NCI-H1436 treated with DMSO at 0.1 percent for 48 hours (cell line): ENCODE results near the gene RPL19.
"Not testable (repeated sequence)": the region's sequence is repeated elsewhere in the genome, so short reads cannot be mapped to it uniquely, and the experiment has no call there.

ENCODE experiments used
- DNase-seq: peaks from one replicate; lab custom pipeline; 2025; lab: John Stamatoyannopoulos, UW

The RPL19 gene

GRCh38 chr17:39244016-39244599, 44.0 kb downstream of the RPL19 start:
- no peak for DNase-seq

- DNase-seq: peak; percentile 56
These were observed 44.8 kb downstream of the RPL19 start for GRCh38 chr17:39244600-39245570.

- DNase-seq: no peak
These were observed 46.2 kb downstream of the RPL19 start for GRCh38 chr17:39246274-39246673.

GRCh38 chr17:39250076-39250475, 50.0 kb downstream of the RPL19 start:
- not testable (repeated sequence) for DNase-seq

- no peak for DNase-seq
These were observed 51.9 kb downstream of the RPL19 start for GRCh38 chr17:39251997-39252396.

- DNase-seq: no peak
These were observed 52.8 kb downstream of the RPL19 start for GRCh38 chr17:39252788-39253460.
